ENCODE measurements around the gene GRAMD1C. TPM values are rescaled to one million over a fixed set of nuclear protein-coding genes. Genes with fewer than 3 reads are reported as not detected.
A peak's percentile ranks its signal among the peaks of the same experiment; 100 is the strongest.

Gene GRAMD1C
- total and polyA plus RNA-seq, 9 of the 15 experiments (the other 6 are each of a cell fraction or from before 2014, with no cell fraction given), result not detected

DNA sequence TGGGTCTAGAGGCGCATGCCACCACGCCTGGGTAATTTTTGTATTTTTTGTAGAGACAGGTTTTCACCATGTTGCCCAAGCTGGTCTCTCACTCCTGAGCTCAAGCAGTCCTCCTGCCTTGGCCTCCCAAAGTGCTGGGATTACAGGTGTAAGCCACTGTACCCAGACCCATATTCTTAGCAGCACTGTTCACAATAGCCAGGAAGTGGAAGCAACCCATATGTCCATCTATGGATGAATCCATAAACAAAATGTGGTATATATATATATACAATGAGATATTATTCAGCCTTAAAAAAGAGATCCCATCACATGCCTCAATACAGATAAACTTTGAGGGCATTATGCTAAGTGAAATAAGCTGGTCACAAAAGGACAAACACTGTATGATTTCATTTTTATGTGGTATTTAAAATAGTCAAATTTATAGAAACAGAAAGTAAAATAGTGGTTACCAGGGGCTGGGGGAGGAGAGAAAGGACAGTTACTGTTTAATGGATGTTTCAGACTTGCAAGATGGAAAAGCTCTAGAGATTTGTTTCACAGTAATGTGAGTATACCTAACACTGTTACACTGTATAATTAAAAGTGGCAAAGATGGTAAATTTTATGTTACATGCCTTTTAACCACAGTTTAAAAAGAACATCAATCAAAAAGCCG, 35.7 kb upstream of the GRAMD1C start (continued):
- TF ChIP-seq NCOA4 (IDR thresholded peaks at IDR 0.05; ENCODE audit: partially characterized antibody) (no peak), ZNF121 (CRISPR knock-in tag; conservative IDR thresholded peaks at IDR 0.05) (no peak), RBM25 (IDR thresholded peaks at IDR 0.05; ENCODE audit: low read depth, low read length, severe bottlenecking) (no peak), ZNF324 (CRISPR knock-in tag; IDR thresholded peaks at IDR 0.05) (no peak)
- TF ChIP-seq, protein P1, sequence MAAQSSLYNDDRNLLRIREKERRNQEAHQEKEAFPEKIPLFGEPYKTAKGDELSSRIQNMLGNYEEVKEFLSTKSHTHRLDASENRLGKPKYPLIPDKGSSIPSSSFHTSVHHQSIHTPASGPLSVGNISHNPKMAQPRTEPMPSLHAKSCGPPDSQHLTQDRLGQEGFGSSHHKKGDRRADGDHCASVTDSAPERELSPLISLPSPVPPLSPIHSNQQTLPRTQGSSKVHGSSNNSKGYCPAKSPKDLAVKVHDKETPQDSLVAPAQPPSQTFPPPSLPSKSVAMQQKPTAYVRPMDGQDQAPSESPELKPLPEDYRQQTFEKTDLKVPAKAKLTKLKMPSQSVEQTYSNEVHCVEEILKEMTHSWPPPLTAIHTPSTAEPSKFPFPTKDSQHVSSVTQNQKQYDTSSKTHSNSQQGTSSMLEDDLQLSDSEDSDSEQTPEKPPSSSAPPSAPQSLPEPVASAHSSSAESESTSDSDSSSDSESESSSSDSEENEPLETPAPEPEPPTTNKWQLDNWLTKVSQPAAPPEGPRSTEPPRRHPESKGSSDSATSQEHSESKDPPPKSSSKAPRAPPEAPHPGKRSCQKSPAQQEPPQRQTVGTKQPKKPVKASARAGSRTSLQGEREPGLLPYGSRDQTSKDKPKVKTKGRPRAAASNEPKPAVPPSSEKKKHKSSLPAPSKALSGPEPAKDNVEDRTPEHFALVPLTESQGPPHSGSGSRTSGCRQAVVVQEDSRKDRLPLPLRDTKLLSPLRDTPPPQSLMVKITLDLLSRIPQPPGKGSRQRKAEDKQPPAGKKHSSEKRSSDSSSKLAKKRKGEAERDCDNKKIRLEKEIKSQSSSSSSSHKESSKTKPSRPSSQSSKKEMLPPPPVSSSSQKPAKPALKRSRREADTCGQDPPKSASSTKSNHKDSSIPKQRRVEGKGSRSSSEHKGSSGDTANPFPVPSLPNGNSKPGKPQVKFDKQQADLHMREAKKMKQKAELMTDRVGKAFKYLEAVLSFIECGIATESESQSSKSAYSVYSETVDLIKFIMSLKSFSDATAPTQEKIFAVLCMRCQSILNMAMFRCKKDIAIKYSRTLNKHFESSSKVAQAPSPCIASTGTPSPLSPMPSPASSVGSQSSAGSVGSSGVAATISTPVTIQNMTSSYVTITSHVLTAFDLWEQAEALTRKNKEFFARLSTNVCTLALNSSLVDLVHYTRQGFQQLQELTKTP (IDR thresholded peaks at IDR 0.05; ENCODE audit: low read depth in 1 of 2, partially characterized antibody in 2 of 2), result no peak

DNA sequence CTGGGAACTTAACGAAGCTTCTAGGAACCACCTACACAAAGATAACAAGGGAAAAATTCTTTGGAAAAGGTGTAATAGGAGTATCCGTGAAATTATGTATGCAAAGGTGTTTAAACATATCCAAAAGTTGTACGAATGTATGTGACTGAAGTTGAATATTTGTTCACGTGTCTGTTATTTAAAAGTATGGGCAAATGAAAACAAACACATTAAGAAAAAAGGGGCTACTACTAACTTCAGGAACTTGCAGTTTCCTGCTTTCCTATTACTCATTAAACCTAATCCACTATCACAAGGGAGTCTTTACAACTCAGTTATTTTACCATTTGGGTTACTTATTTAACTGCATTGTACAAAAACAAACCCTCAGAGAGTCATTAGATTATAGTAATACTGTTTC, 33.9 kb upstream of the GRAMD1C start:
- WGBS (ENCODE audit: insufficient coverage, low coverage, missing lambda C conversion rate), result 57% methylated on average over 4 of the region's 4 CpGs
- no peak overlapping the region for H3K9ac ChIP-seq (ENCODE audit: insufficient read depth in 1 of 2, low read depth in 2 of 2, low read length in 2 of 2)
- DNase-seq (ENCODE audit: extremely low read depth in 1 of 4, low spot score in 3 of 4) (no peak), ATAC-seq (no peak), FAIRE-seq (no peak)
- no peak overlapping the region for H3K4me3 ChIP-seq
- BruUV-seq (replicated peaks), result no TSS peak
- H3K4me2 ChIP-seq (ENCODE audit: insufficient read depth, low read length), result no peak overlapping the region
- POLR2A ChIA-PET, result no interaction called here
- H3K27me3 ChIP-seq (ENCODE audit: control insufficient read depth in 2 of 2, insufficient read depth in 2 of 2, low read length in 2 of 2), result no peaks in the 10 kb centered on the region
- in situ Hi-C loops (cut with MboI) (no loop called here), intact Hi-C loops (cut with micrococcal nuclease) (no loop called here)
- TF ChIP-seq PHF8 (IDR thresholded peaks at IDR 0.05; ENCODE audit: borderline replicate concordance, low read length) (no peak), EGR1 (conservative IDR thresholded peaks at IDR 0.05) (peak; percentile 46), KLF13 (tag; IDR thresholded peaks at IDR 0.05; ENCODE audit: borderline replicate concordance, low read depth) (no peak)
- no peaks in the 10 kb centered on the region for H3K9me3 ChIP-seq (replicated peaks; ENCODE audit: control insufficient read depth, insufficient read depth, low read depth, low read length)
- no peaks in the 10 kb centered on the region for H3K4me1 ChIP-seq (replicated peaks in 1 of 2; ENCODE audit: control insufficient read depth in 2 of 2, insufficient read depth in 2 of 2, low read length in 2 of 2)
- CTCF ChIA-PET (ENCODE audit: low intra/inter-chr PET ratio), result no interaction called here
- H3K9me1 ChIP-seq (ENCODE audit: control insufficient read depth, insufficient read depth, low read length), result no peaks in the 10 kb centered on the region
- no peak overlapping the region for H2AFZ ChIP-seq (ENCODE audit: low read depth, low read length)
- H3K27ac ChIP-seq (ENCODE audit: extremely low read depth, low read depth, low read length), result no peak overlapping the region
- H3K36me3 ChIP-seq (ENCODE audit: control insufficient read depth, insufficient read depth, low read length), result peaks cover 55% of the 10 kb centered on the region
- H3K79me2 ChIP-seq (ENCODE audit: control insufficient read depth, insufficient read depth, low read length), result no peaks in the 10 kb centered on the region
- no peaks in the 10 kb centered on the region for H4K20me1 ChIP-seq (replicated peaks; ENCODE audit: control insufficient read depth, insufficient read depth, low read length)
